HEK293 (cell line): ENCODE data around the gene MAP1LC3A.

ENCODE experiments used
- BCL11A ChIP-seq: fragments of 450-650 bp; formaldehyde crosslinking; IDR thresholded peaks from 2 replicates; pipeline ENCODE4 v1.5.1; 2016; ENCODE audit warnings: low read depth, missing biosample characterization, missing genetic modification characterization
- GFI1B ChIP-seq: fragments of 450-650 bp; formaldehyde crosslinking; IDR thresholded peaks from 2 replicates; pipeline ENCODE4 v1.5.1; 2016; ENCODE audit warnings: missing biosample characterization, missing genetic modification characterization
- GLI2 ChIP-seq: fragments of 450-650 bp; formaldehyde crosslinking; IDR thresholded peaks from 2 replicates; pipeline ENCODE4; 2017; ENCODE audit warnings: missing biosample characterization, missing genetic modification characterization, low read depth, borderline replicate concordance
- GLIS2 ChIP-seq: fragments of 450-650 bp; formaldehyde crosslinking; IDR thresholded peaks from 2 replicates; pipeline ENCODE4 v1.5.1; 2016; ENCODE audit warnings: missing biosample characterization, missing genetic modification characterization
- HOXD13 ChIP-seq: sonication (generic); formaldehyde crosslinking; IDR thresholded peaks from 2 replicates; pipeline ENCODE4 v1.8.0; 2022; ENCODE audit warnings: missing genetic modification reagents, borderline replicate concordance
- KLF16 ChIP-seq: fragments of 450-650 bp; formaldehyde crosslinking; IDR thresholded peaks from 2 replicates; pipeline ENCODE4 v1.5.1; 2017; ENCODE audit warnings: missing biosample characterization, missing genetic modification characterization
- OSR2 ChIP-seq: fragments of 450-650 bp; formaldehyde crosslinking; IDR thresholded peaks from 2 replicates; pipeline ENCODE4 v1.5.1; 2016; ENCODE audit warnings: missing biosample characterization, missing genetic modification characterization
- SCRT1 ChIP-seq: fragments of 450-650 bp; formaldehyde crosslinking; IDR thresholded peaks from 2 replicates; pipeline ENCODE4 v1.5.1; 2016; ENCODE audit warnings: missing biosample characterization, missing genetic modification characterization, borderline replicate concordance
- ZBTB20 ChIP-seq: fragments of 450-650 bp; formaldehyde crosslinking; IDR thresholded peaks from 2 replicates; pipeline ENCODE4 v1.5.1; 2016; ENCODE audit warnings: missing biosample characterization, missing genetic modification characterization
- ZBTB26 ChIP-seq: fragments of 450-650 bp; formaldehyde crosslinking; optimal IDR thresholded peaks from 2 replicates; pipeline ENCODE3; 2016; ENCODE audit warnings: missing biosample characterization, mild to moderate bottlenecking, missing genetic modification characterization
- ZEB2 ChIP-seq: fragments of 450-650 bp; formaldehyde crosslinking; IDR thresholded peaks from 2 replicates; pipeline ENCODE4 v1.5.1; 2016; ENCODE audit warnings: missing biosample characterization, missing genetic modification characterization
- ZFP41 ChIP-seq: fragments of 450-650 bp; formaldehyde crosslinking; IDR thresholded peaks from 2 replicates; pipeline ENCODE4 v1.5.1; 2016; ENCODE audit warnings: missing biosample characterization, missing genetic modification characterization, borderline replicate concordance
- ZFP69B ChIP-seq: fragments of 450-650 bp; formaldehyde crosslinking; IDR thresholded peaks from 2 replicates; pipeline ENCODE4 v1.5.1; 2016; ENCODE audit warnings: missing biosample characterization, missing genetic modification characterization
- ZNF202 ChIP-seq: fragments of 450-650 bp; formaldehyde crosslinking; IDR thresholded peaks from 2 replicates; pipeline ENCODE4 v1.5.1; 2016; ENCODE audit warnings: missing biosample characterization, missing genetic modification characterization, borderline replicate concordance
- ZNF416 ChIP-seq: fragments of 450-650 bp; formaldehyde crosslinking; IDR thresholded peaks from 2 replicates; pipeline ENCODE4 v1.5.1; 2016; ENCODE audit warnings: missing biosample characterization, missing genetic modification characterization
- ZNF510 ChIP-seq: fragments of 450-650 bp; formaldehyde crosslinking; IDR thresholded peaks from 2 replicates; pipeline ENCODE4 v1.5.1; 2018; ENCODE audit warnings: mild to moderate bottlenecking, missing genetic modification characterization, missing biosample characterization; ENCODE audit not compliant: insufficient replicate concordance
- ZNF521 ChIP-seq: fragments of 450-650 bp; formaldehyde crosslinking; IDR thresholded peaks from 2 replicates; pipeline ENCODE4 v1.5.1; 2017; ENCODE audit warnings: missing biosample characterization, mild to moderate bottlenecking, missing genetic modification characterization
- ZNF529 ChIP-seq: fragments of 450-650 bp; formaldehyde crosslinking; IDR thresholded peaks from 2 replicates; pipeline ENCODE4 v1.5.1; 2017; ENCODE audit warnings: missing genetic modification characterization, missing biosample characterization; ENCODE audit not compliant: insufficient replicate concordance
- ZNF600 ChIP-seq: fragments of 450-650 bp; formaldehyde crosslinking; IDR thresholded peaks from 2 replicates; pipeline ENCODE4 v1.5.1; 2016; ENCODE audit warnings: missing biosample characterization, missing genetic modification characterization
- ZNF610 ChIP-seq: fragments of 450-650 bp; formaldehyde crosslinking; IDR thresholded peaks from 2 replicates; pipeline ENCODE4 v1.5.1; 2016; ENCODE audit warnings: missing biosample characterization, missing genetic modification characterization, borderline replicate concordance
- ZNF624 ChIP-seq: fragments of 450-650 bp; formaldehyde crosslinking; IDR thresholded peaks from 2 replicates; pipeline ENCODE4 v1.5.1; 2017; ENCODE audit warnings: missing biosample characterization, missing genetic modification characterization
- ZNF645 ChIP-seq: fragments of 450-650 bp; formaldehyde crosslinking; IDR thresholded peaks from 2 replicates; pipeline ENCODE4; 2016; ENCODE audit warnings: missing biosample characterization, missing genetic modification characterization
- ZNF658 ChIP-seq: fragments of 450-650 bp; formaldehyde crosslinking; IDR thresholded peaks from 2 replicates; pipeline ENCODE4; 2016; ENCODE audit warnings: missing biosample characterization, missing genetic modification characterization
- ZNF660 ChIP-seq: fragments of 450-650 bp; IDR thresholded peaks from 2 replicates; pipeline ENCODE4 v1.5.1; 2018; ENCODE audit warnings: missing biosample characterization, mild to moderate bottlenecking, missing genetic modification characterization
- ZNF677 ChIP-seq: fragments of 450-650 bp; IDR thresholded peaks from 2 replicates; pipeline ENCODE4 v1.5.0; 2018; ENCODE audit warnings: missing biosample characterization, mild to moderate bottlenecking, missing genetic modification characterization, moderate library complexity
- ZNF777 ChIP-seq: fragments of 450-650 bp; formaldehyde crosslinking; IDR thresholded peaks from 2 replicates; pipeline ENCODE4 v1.5.1; 2017; ENCODE audit warnings: missing biosample characterization, missing genetic modification characterization, borderline replicate concordance
- ZNF830 ChIP-seq: fragments of 450-650 bp; IDR thresholded peaks from 2 replicates; pipeline ENCODE4 v1.5.0; 2018; ENCODE audit warnings: missing biosample characterization, missing genetic modification characterization, low read depth, mild to moderate bottlenecking, moderate library complexity
- ZNF837 ChIP-seq: fragments of 450-650 bp; formaldehyde crosslinking; IDR thresholded peaks from 2 replicates; pipeline ENCODE4 v1.5.1; 2016; ENCODE audit warnings: missing biosample characterization, missing genetic modification characterization
- ZSCAN23 ChIP-seq: fragments of 450-650 bp; formaldehyde crosslinking; IDR thresholded peaks from 2 replicates; pipeline ENCODE4 v1.5.1; 2016; ENCODE audit warnings: missing biosample characterization, missing genetic modification characterization
- ZSCAN30 ChIP-seq: fragments of 450-650 bp; IDR thresholded peaks from 2 replicates; pipeline ENCODE4 v1.5.1; 2018; ENCODE audit warnings: missing biosample characterization, mild to moderate bottlenecking, missing genetic modification characterization, moderate library complexity
- TF ChIP-seq, protein P1 (sequence below): fragments of 450-650 bp; formaldehyde crosslinking; IDR thresholded peaks from 2 replicates; pipeline ENCODE4 v1.5.0; 2017; ENCODE audit warnings: missing biosample characterization, missing genetic modification characterization, borderline replicate concordance
- TF ChIP-seq, protein P2 (sequence below): fragments of 450-650 bp; formaldehyde crosslinking; IDR thresholded peaks from 2 replicates; pipeline ENCODE4 v1.5.1; 2016; ENCODE audit warnings: missing biosample characterization, missing genetic modification characterization, low read depth
- TF ChIP-seq, protein P3 (sequence below): fragments of 450-650 bp; IDR thresholded peaks from 2 replicates; pipeline ENCODE4 v1.5.1; 2018; ENCODE audit warnings: missing biosample characterization, mild to moderate bottlenecking, missing genetic modification characterization

The MAP1LC3A gene

DNA sequence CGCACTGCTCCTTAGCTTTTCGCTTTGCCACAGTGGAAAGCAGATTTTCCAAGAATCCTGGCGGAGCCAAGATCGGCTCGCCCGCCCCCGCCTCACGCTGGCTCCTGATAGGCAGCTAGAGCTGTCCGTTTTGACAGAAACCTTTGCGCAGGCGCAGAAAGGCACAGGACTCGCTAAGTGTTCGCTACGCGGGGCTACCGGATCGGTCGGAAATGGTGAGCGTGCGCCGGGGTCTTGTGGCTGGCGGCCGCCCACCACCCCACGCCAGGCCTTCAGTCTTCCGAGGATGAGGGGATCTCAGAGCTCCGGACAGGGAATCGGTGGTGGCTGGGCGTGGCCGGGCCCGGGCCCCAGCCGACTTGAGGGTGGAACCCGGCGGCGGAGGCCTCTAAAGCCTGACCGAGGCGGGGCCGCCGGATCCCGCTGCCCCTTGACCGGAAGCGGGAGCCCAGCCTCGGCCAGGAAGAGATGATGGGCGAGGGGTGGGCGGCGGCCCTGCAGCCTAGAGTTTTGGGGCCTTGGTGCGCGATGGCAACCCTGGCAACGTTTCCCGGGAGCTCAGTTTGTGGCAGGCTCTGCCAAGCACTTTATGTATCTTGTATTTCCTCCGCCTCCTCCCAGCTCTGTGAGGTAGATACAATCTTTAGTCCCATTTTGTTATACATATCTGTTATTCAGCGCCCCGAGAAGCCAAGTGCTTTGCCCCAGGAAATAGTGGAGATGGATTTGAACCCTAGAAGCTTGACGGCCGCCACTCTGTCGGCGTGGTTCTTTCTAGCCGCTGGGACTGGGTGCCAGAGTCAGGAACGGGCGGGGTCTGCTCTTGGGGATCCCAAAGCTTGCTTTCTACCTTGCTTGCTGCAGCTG is 42.0 kb upstream of the MAP1LC3A start, which contains the start of gene DYNLRB1 (continued):
- TF ChIP-seq, protein P1, sequence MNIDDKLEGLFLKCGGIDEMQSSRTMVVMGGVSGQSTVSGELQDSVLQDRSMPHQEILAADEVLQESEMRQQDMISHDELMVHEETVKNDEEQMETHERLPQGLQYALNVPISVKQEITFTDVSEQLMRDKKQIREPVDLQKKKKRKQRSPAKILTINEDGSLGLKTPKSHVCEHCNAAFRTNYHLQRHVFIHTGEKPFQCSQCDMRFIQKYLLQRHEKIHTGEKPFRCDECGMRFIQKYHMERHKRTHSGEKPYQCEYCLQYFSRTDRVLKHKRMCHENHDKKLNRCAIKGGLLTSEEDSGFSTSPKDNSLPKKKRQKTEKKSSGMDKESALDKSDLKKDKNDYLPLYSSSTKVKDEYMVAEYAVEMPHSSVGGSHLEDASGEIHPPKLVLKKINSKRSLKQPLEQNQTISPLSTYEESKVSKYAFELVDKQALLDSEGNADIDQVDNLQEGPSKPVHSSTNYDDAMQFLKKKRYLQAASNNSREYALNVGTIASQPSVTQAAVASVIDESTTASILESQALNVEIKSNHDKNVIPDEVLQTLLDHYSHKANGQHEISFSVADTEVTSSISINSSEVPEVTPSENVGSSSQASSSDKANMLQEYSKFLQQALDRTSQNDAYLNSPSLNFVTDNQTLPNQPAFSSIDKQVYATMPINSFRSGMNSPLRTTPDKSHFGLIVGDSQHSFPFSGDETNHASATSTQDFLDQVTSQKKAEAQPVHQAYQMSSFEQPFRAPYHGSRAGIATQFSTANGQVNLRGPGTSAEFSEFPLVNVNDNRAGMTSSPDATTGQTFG (tag by site-specific recombination) = no peak
- TF ChIP-seq ZNF600 (tag by site-specific recombination) = no peak
- peak; percentile 97 for TF ChIP-seq ZBTB20 (tag by site-specific recombination)
- no peak for TF ChIP-seq ZNF830 (tag by site-specific recombination)
- TF ChIP-seq ZNF521 (tag by site-specific recombination) = no peak
- no peak for TF ChIP-seq ZNF529 (tag by site-specific recombination)
- TF ChIP-seq ZFP69B (tag by site-specific recombination) = no peak
- TF ChIP-seq ZSCAN30 = peak; percentile 67
- no peak for TF ChIP-seq HOXD13 (CRISPR knock-in tag)
- TF ChIP-seq ZSCAN23 (tag by site-specific recombination) = no peak
- no peak for TF ChIP-seq ZNF624 (tag by site-specific recombination)
- TF ChIP-seq OSR2 = peak; percentile 66
- TF ChIP-seq GFI1B (tag by site-specific recombination) = no peak
- no peak for TF ChIP-seq GLI2 (tag by site-specific recombination)
- no peak for TF ChIP-seq ZNF510 (tag by site-specific recombination)
- TF ChIP-seq GLIS2 = peak; percentile 87
- no peak for TF ChIP-seq ZNF416
- TF ChIP-seq, protein P2, sequence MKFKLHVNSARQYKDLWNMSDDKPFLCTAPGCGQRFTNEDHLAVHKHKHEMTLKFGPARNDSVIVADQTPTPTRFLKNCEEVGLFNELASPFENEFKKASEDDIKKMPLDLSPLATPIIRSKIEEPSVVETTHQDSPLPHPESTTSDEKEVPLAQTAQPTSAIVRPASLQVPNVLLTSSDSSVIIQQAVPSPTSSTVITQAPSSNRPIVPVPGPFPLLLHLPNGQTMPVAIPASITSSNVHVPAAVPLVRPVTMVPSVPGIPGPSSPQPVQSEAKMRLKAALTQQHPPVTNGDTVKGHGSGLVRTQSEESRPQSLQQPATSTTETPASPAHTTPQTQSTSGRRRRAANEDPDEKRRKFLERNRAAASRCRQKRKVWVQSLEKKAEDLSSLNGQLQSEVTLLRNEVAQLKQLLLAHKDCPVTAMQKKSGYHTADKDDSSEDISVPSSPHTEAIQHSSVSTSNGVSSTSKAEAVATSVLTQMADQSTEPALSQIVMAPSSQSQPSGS (tag by site-specific recombination) = no peak
- no peak for TF ChIP-seq ZNF202 (tag by site-specific recombination)
- no peak for TF ChIP-seq ZNF677 (tag by site-specific recombination)
- TF ChIP-seq ZNF837 = no peak
- no peak for TF ChIP-seq ZNF777 (tag by site-specific recombination)
- no peak for TF ChIP-seq ZNF610 (tag by site-specific recombination)
- no peak for TF ChIP-seq KLF16 (tag by site-specific recombination)
- no peak for TF ChIP-seq ZNF660 (tag by site-specific recombination)
- TF ChIP-seq SCRT1 (tag by site-specific recombination) = no peak
- TF ChIP-seq ZBTB26 = peak; percentile 45
- peak; percentile 82; the same call in 1 of the 2 replicates for TF ChIP-seq BCL11A (tag by site-specific recombination)
- TF ChIP-seq, protein P3, sequence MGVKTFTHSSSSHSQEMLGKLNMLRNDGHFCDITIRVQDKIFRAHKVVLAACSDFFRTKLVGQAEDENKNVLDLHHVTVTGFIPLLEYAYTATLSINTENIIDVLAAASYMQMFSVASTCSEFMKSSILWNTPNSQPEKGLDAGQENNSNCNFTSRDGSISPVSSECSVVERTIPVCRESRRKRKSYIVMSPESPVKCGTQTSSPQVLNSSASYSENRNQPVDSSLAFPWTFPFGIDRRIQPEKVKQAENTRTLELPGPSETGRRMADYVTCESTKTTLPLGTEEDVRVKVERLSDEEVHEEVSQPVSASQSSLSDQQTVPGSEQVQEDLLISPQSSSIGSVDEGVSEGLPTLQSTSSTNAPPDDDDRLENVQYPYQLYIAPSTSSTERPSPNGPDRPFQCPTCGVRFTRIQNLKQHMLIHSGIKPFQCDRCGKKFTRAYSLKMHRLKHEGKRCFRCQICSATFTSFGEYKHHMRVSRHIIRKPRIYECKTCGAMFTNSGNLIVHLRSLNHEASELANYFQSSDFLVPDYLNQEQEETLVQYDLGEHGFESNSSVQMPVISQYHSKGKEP (tag by site-specific recombination) = no peak
- TF ChIP-seq ZNF645 (tag by site-specific recombination) = no peak
- no peak for TF ChIP-seq ZFP41 (tag by site-specific recombination)
- TF ChIP-seq ZNF658 (tag by site-specific recombination) = no peak
- TF ChIP-seq ZEB2 = peak; percentile 68; the same call in 1 of the 2 replicates
